Measurements from ENCODE around the gene SHISA8. TPM values are rescaled to one million over a fixed set of nuclear protein-coding genes. Genes with fewer than 3 reads are reported as not detected.

SHISA8 gene
- total and polyA plus RNA-seq, 12 donors, result 0.16 to 4.6 (median 1.4) TPM

GRCh38 chr22:41917375-41917902, 2.6 kb upstream of the SHISA8 start:
- H3K27me3 ChIP-seq, result peaks cover 25 to 82% (median 60%) of the 10 kb centered on the region in 7 donors
- H3K4me3 ChIP-seq, result no peak overlapping the region
- no peak overlapping the region for H3K27ac ChIP-seq
- no peaks in the 10 kb centered on the region for H3K9me3 ChIP-seq
- no peaks in the 10 kb centered on the region for H3K36me3 ChIP-seq
- peaks cover 8 to 39% (median 29%) of the 10 kb centered on the region in 9 donors for H3K4me1 ChIP-seq
- ATAC-seq (peak in 2 of 8 donors; percentile 7), DNase-seq (no peak)
- intact Hi-C loops (cut with DNase I), result no loop called here
- 53 to 65% methylated on average over 11 of the region's 11 CpGs for WGBS, 2 donors
- TF ChIP-seq, protein P1, sequence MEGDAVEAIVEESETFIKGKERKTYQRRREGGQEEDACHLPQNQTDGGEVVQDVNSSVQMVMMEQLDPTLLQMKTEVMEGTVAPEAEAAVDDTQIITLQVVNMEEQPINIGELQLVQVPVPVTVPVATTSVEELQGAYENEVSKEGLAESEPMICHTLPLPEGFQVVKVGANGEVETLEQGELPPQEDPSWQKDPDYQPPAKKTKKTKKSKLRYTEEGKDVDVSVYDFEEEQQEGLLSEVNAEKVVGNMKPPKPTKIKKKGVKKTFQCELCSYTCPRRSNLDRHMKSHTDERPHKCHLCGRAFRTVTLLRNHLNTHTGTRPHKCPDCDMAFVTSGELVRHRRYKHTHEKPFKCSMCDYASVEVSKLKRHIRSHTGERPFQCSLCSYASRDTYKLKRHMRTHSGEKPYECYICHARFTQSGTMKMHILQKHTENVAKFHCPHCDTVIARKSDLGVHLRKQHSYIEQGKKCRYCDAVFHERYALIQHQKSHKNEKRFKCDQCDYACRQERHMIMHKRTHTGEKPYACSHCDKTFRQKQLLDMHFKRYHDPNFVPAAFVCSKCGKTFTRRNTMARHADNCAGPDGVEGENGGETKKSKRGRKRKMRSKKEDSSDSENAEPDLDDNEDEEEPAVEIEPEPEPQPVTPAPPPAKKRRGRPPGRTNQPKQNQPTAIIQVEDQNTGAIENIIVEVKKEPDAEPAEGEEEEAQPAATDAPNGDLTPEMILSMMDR (IDR thresholded peaks at IDR 0.05), result no peak

GRCh38 chr22:41916745-41917358, 2.0 kb upstream of the SHISA8 start:
- H3K4me3 ChIP-seq, result no peak overlapping the region
- DNase-seq, result no peak
- ATAC-seq, result no peak
- no peaks in the 10 kb centered on the region for H3K36me3 ChIP-seq
- H3K9me3 ChIP-seq, result no peaks in the 10 kb centered on the region
- peaks cover 25 to 87% (median 66%) of the 10 kb centered on the region in 7 donors for H3K27me3 ChIP-seq
- 61 to 73% methylated on average over 10 of the region's 10 CpGs for WGBS, 2 donors
- TF ChIP-seq, protein P1 (IDR thresholded peaks at IDR 0.05), result no peak
- peaks cover 8 to 39% (median 29%) of the 10 kb centered on the region in 9 donors for H3K4me1 ChIP-seq
- intact Hi-C loops (cut with DNase I), result no loop called here
- H3K27ac ChIP-seq, result no peak overlapping the region

DNA sequence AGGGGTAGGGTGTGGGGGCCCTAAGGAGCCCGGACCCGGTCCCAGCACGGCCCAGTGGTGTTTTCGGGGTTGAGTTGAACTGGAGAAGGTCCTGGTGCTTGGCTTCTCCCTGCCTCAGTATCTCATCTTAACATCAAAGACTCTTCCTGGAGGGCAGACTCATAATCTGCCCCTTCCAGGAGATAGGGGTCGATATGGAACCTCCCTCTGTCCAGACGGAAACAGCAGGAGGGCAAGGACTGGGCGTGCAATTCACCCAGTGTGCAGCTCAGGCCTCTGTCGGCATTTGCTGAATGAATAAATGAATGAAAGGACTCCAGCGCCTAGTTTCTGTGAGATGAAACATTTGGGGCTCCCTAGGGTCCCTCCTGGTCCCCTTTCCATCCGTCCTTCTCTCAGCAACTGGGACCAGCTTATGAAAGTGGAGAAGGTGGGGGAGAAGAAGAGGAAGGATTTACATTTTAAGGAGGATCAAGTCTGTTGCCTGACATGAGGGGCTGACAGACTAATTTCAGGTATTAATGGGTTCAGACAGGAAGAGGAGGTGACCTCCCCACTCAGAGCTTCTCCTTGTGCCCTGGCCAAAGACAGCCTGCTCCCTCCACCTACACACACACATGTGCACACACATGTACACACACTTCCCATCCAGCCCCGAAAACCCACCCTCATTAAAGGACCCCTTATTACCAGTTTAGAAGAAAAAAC, 1.1 kb upstream of the SHISA8 start:
- 57 to 59% methylated on average over 11 of the region's 11 CpGs for WGBS, 2 donors
- H3K36me3 ChIP-seq, result no peaks in the 10 kb centered on the region
- no peaks in the 10 kb centered on the region for H3K9me3 ChIP-seq
- peaks cover 28 to 97% (median 75%) of the 10 kb centered on the region in 7 donors for H3K27me3 ChIP-seq
- H3K27ac ChIP-seq, result no peak overlapping the region
- no peak for ATAC-seq
- TF ChIP-seq, protein P1 (IDR thresholded peaks at IDR 0.05), result no peak
- no peak for DNase-seq
- intact Hi-C loops (cut with DNase I), result no loop called here
- peaks cover 12 to 44% (median 35%) of the 10 kb centered on the region in 9 donors for H3K4me1 ChIP-seq
- no peak overlapping the region for H3K4me3 ChIP-seq

DNA sequence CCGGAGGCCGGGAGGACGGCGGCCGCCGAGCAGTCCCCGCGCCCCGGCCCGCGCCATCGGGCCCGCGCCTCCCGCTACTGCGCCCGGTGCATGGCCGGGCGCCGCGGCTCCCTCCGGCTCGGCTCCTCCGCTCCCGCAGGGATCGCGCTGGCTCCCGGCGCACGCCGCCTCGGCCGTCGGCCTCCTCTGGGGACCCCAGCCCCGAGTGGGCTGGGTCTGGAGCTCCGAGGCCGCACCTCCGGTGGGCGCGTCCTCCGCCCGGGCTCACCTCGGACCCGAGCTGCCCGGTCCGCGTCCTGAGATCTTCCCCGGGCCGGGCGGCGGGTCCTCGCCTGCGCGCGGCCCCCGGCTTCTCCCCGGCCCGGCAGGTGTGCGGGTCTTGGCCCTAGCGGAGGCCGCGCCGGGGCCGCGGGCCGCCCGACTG, 251 bp downstream of the SHISA8 start:
- intact Hi-C loops (cut with DNase I), result no loop called here
- H3K9me3 ChIP-seq, result no peaks in the 10 kb centered on the region
- 1% methylated on average over 20 to 67 of the region's 67 CpGs for WGBS, 2 donors
- TF ChIP-seq, protein P1 (IDR thresholded peaks at IDR 0.05), result no peak
- no peak overlapping the region for H3K27ac ChIP-seq
- H3K4me3 ChIP-seq, result peak overlapping the region in 9 of 10 donors; percentile 25 to 48 (median 36)
- H3K4me1 ChIP-seq, result peaks cover 17 to 43% (median 39%) of the 10 kb centered on the region in 9 donors
- no peaks in the 10 kb centered on the region for H3K36me3 ChIP-seq
- peaks cover 29 to 97% (median 87%) of the 10 kb centered on the region in 7 donors for H3K27me3 ChIP-seq
- DNase-seq, result no peak
- no peak for ATAC-seq

Data from heart right ventricle (tissue), 16 donors.